Measurements from ENCODE around the gene EXOSC3. TPM values are rescaled to one million over a fixed set of nuclear protein-coding genes. Genes with fewer than 3 reads are reported as not detected.
A peak's percentile ranks its signal among the peaks of the same experiment; 100 is the strongest.

The EXOSC3 gene
- total and polyA plus RNA-seq, 2 donors (not counting 1 experiment from before 2014, with no cell fraction given): 11.7 to 55.3 TPM

DNA sequence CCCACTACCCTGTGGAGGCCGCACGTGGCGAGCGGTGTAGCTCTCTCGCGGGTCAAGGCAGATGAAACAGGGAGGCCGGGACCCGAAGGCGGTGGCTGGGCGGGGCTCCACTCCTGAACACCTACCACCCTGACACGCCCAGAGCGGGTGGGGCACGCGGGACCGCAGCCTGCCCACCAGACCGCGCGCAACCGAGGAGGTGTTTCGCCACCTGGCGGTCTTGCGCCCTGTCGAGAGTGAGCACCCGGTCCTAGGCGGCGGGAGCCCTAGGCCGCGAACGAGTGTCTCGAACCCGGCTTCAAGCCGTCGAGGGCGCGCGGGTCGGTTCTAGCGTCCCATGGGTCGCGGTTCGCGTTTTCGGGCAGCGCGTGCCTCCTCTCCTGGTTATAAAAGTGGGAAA is 2.2 kb upstream of the EXOSC3 start:
- H3K4me3 Mint-ChIP-seq: no peak overlapping the region
- ATAC-seq (ENCODE audit: low read depth): no peak
- no peak overlapping the region for H3K4me2 ChIP-seq (replicated peaks; ENCODE audit: low read depth, low read length, poor library complexity, severe bottlenecking)
- H3K79me2 ChIP-seq (ENCODE audit: control insufficient read depth, insufficient read depth, low read length): peaks cover 27% of the 10 kb centered on the region
- TF ChIP-seq EZH2 (IDR thresholded peaks at IDR 0.05; ENCODE audit: borderline replicate concordance, insufficient read depth, low read depth, low read length, poor library complexity, severe bottlenecking): no peak
- TF ChIP-seq, protein P1, sequence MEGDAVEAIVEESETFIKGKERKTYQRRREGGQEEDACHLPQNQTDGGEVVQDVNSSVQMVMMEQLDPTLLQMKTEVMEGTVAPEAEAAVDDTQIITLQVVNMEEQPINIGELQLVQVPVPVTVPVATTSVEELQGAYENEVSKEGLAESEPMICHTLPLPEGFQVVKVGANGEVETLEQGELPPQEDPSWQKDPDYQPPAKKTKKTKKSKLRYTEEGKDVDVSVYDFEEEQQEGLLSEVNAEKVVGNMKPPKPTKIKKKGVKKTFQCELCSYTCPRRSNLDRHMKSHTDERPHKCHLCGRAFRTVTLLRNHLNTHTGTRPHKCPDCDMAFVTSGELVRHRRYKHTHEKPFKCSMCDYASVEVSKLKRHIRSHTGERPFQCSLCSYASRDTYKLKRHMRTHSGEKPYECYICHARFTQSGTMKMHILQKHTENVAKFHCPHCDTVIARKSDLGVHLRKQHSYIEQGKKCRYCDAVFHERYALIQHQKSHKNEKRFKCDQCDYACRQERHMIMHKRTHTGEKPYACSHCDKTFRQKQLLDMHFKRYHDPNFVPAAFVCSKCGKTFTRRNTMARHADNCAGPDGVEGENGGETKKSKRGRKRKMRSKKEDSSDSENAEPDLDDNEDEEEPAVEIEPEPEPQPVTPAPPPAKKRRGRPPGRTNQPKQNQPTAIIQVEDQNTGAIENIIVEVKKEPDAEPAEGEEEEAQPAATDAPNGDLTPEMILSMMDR (IDR thresholded peaks at IDR 0.05): no peak
- H3K4me3 ChIP-seq (ENCODE audit: control extremely low read depth in 1 of 5, extremely low read depth in 1 of 5, insufficient read depth in 1 of 5, low read depth in 2 of 5, low read length in 4 of 5): no peak overlapping the region
- H3K9me3 ChIP-seq (ENCODE audit: control extremely low read depth in 1 of 3, control insufficient read depth in 2 of 3, insufficient read depth in 1 of 3, low read length in 2 of 3): peaks cover 0 to 5% (median 0%) of the 10 kb centered on the region in 3 donors
- 75% methylated on average over 45 of the region's 45 CpGs for WGBS (ENCODE audit: insufficient coverage)
- POLR2A ChIA-PET: no interaction called here
- peaks cover 3 to 17% of the 10 kb centered on the region in 2 experiments for H3K36me3 ChIP-seq (replicated peaks in 1 of 2; ENCODE audit: control extremely low read depth in 1 of 2, control insufficient read depth in 1 of 2, extremely low read depth in 1 of 2, insufficient read depth in 2 of 2, low read length in 1 of 2)
- peaks cover 0 to 2% (median 0%) of the 10 kb centered on the region in 4 experiments for H3K27me3 ChIP-seq (replicated peaks in 1 of 4; ENCODE audit: control extremely low read depth in 1 of 4, control insufficient read depth in 3 of 4, insufficient read depth in 4 of 4, low read length in 3 of 4)
- CTCF ChIA-PET: no interaction called here
- no peak overlapping the region for H2AFZ ChIP-seq (ENCODE audit: insufficient read depth, low read depth, low read length, poor library complexity, severe bottlenecking)
- no peaks in the 10 kb centered on the region for H3K9me3 Mint-ChIP-seq (ENCODE audit: insufficient read depth)
- H3K4me1 Mint-ChIP-seq: peaks cover 31% of the 10 kb centered on the region
- no peak for DNase-seq
- no peak overlapping the region for H3K9ac ChIP-seq (ENCODE audit: low read length)
- intact Hi-C loops (cut with micrococcal nuclease): loop anchor here (10.0 kb wide), 1 partner anchor 302 kb away; the partner anchor contains the start of gene POLR1E
- peaks cover 9% of the 10 kb centered on the region for H3K27me3 Mint-ChIP-seq
- H3K27ac ChIP-seq (ENCODE audit: low read length in 2 of 2): no peak overlapping the region
- peaks cover 16 to 21% of the 10 kb centered on the region in 2 donors for H3K4me1 ChIP-seq (ENCODE audit: control insufficient read depth in 2 of 2, insufficient read depth in 2 of 2, low read length in 2 of 2)
- H4K20me1 ChIP-seq (ENCODE audit: control insufficient read depth, insufficient read depth, low read length, poor library complexity, severe bottlenecking): peaks cover 22% of the 10 kb centered on the region
- no peak overlapping the region for H3K27ac Mint-ChIP-seq

- Histone ChIP-seq H3K36me3 (replicated peaks in 1 of 2; ENCODE audit: control extremely low read depth in 1 of 2, control insufficient read depth in 1 of 2, extremely low read depth in 1 of 2, insufficient read depth in 2 of 2, low read length in 1 of 2) (peaks cover 3 to 42% of the 10 kb centered on the region in 2 experiments), H3K27ac (ENCODE audit: low read length in 2 of 2) (peak overlapping the region; percentile 69 to 86), H3K4me2 (replicated peaks; ENCODE audit: low read depth, low read length, poor library complexity, severe bottlenecking) (peak overlapping the region; percentile 77), H3K9ac (ENCODE audit: low read length) (peak overlapping the region; percentile 84), H2AFZ (ENCODE audit: insufficient read depth, low read depth, low read length, poor library complexity, severe bottlenecking) (peak overlapping the region; percentile 94), H3K9me3 (ENCODE audit: control extremely low read depth in 1 of 3, control insufficient read depth in 2 of 3, insufficient read depth in 1 of 3, low read length in 2 of 3) (peaks cover 0 to 5% (median 0%) of the 10 kb centered on the region in 3 donors), H3K27me3 (replicated peaks in 1 of 4; ENCODE audit: control extremely low read depth in 1 of 4, control insufficient read depth in 3 of 4, insufficient read depth in 4 of 4, low read length in 3 of 4) (peaks cover 0 to 2% (median 0%) of the 10 kb centered on the region in 4 experiments), H3K79me2 (ENCODE audit: control insufficient read depth, insufficient read depth, low read length) (peaks cover 27% of the 10 kb centered on the region), H3K4me3 (ENCODE audit: control extremely low read depth in 1 of 5, extremely low read depth in 1 of 5, insufficient read depth in 1 of 5, low read depth in 2 of 5, low read length in 4 of 5) (peak overlapping the region; percentile 75 to 96 (median 87)), H3K4me1 (ENCODE audit: control insufficient read depth in 2 of 2, insufficient read depth in 2 of 2, low read length in 2 of 2) (peaks cover 16 to 21% of the 10 kb centered on the region in 2 donors), H4K20me1 (ENCODE audit: control insufficient read depth, insufficient read depth, low read length, poor library complexity, severe bottlenecking) (peaks cover 25% of the 10 kb centered on the region)
- H3K9me3 Mint-ChIP-seq (ENCODE audit: insufficient read depth): no peaks in the 10 kb centered on the region
- no peak for DNase-seq
- peaks cover 9% of the 10 kb centered on the region for H3K27me3 Mint-ChIP-seq
- ATAC-seq (ENCODE audit: low read depth): no peak
- H3K27ac Mint-ChIP-seq: peak overlapping the region; percentile 95
- peaks cover 33% of the 10 kb centered on the region for H3K4me1 Mint-ChIP-seq
- WGBS (ENCODE audit: insufficient coverage): 2% methylated on average over 6 of the region's 6 CpGs
- intact Hi-C loops (cut with micrococcal nuclease): loop anchor here (1.0 to 10.0 kb wide), 3 partner anchors 16 to 299 kb away; partner anchors contain the start of genes DCAF10, POLR1E and TRMT10B
- ChIA-PET CTCF (interaction anchor here (1.9 kb wide), 1 partner anchor 16 kb away, joined by 5 read pairs; the partner anchor contains the start of gene DCAF10), POLR2A (interaction anchor here (2.5 kb wide), 1 partner anchor 16 kb away, joined by 17 read pairs; the partner anchor contains the start of gene DCAF10)
- TF ChIP-seq, protein P1 (IDR thresholded peaks at IDR 0.05): no peak
- no peak for TF ChIP-seq EZH2 (IDR thresholded peaks at IDR 0.05; ENCODE audit: borderline replicate concordance, insufficient read depth, low read depth, low read length, poor library complexity, severe bottlenecking)
- H3K4me3 Mint-ChIP-seq: peak overlapping the region; percentile 98
Measured at GRCh38 chr9:37784291-37784615, 611 bp downstream of the EXOSC3 start.

Measured in B cell (primary cell).